HG03521 (cell line): ENCODE results near the gene CDC25B.

ENCODE experiments used
- ATAC-seq: cut with Tn5 transposase; IDR thresholded peaks from one replicate; pipeline ENCODE4 v1.9.1; 2021; ENCODE audit warnings: mild to moderate bottlenecking, moderate library complexity; ENCODE audit not compliant: unreplicated experiment

The CDC25B gene

DNA sequence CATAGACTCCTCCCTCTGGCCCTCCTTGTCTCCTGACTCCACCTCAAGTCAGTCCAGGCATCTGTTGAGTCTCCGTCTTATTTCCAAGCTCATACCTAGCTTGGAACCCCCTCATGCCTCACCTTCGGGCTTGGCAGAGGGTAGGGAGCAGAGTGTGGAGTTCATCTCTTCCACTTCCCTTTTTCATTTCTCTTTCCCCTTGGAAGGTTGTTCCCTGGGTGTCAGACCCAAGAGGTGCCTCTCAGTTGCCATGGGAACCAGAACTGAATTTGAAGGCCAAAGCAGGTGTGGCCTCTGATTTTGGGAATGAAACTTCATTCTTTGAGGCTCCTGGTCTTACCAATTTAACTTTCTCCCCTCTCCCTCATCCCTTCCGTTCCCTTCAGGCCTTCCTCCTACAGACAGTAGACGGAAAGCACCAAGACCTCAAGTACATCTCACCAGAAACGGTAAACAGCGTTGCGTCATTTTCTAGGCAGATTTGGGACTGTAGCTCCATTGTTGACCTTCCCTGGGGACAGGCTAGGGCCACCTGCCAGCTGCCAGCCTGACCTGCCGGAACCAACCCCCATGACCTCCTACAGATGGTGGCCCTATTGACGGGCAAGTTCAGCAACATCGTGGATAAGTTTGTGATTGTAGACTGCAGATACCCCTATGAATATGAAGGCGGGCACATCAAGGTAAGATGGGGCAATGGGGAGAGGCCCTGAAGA lies 6.6 kb downstream of the CDC25B start:
- no peak for ATAC-seq

DNA sequence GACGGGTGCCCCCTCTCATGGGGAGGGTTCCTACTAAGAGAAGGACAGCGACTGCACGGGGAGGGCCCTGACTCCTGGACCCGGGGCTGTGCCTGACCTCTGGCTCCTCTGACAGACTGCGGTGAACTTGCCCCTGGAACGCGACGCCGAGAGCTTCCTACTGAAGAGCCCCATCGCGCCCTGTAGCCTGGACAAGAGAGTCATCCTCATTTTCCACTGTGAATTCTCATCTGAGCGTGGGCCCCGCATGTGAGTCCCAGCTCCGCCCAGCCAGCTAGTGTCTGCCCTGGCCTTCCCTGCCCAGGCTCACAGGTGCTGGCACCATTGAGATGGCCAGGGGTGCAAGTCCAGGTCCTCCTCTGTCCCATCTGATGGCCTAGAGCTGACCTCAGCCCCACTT lies 7.2 kb downstream of the CDC25B start:
- no peak for ATAC-seq

- no peak for ATAC-seq
Measured at GRCh38 chr20:3803854-3804253, 7.7 kb downstream of the CDC25B start.

DNA sequence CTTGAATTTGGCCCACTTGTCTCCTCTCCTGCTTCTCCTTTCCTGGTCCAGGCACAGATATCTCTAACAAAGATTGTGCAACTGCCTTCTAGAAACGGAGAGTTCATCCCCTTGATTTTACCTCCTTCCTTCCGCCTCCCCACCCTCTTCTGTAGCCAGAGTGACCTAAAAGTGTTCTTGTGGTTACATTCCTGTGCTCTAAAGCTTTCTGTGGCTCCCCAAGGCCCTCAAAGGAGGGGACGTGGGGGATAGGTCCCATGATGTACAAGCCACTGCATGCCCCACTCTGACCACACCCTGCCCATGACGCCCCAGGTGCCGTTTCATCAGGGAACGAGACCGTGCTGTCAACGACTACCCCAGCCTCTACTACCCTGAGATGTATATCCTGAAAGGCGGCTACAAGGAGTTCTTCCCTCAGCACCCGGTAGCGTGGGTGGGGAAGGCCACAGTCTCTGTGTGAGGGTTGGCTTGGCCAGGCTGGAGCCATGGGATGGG lies 8.2 kb downstream of the CDC25B start:
- ATAC-seq: no peak

DNA sequence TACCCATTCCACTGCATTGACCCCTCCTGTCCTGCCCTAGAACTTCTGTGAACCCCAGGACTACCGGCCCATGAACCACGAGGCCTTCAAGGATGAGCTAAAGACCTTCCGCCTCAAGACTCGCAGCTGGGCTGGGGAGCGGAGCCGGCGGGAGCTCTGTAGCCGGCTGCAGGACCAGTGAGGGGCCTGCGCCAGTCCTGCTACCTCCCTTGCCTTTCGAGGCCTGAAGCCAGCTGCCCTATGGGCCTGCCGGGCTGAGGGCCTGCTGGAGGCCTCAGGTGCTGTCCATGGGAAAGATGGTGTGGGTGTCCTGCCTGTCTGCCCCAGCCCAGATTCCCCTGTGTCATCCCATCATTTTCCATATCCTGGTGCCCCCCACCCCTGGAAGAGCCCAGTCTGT lies 8.7 kb downstream of the CDC25B start:
- ATAC-seq: no peak

DNA sequence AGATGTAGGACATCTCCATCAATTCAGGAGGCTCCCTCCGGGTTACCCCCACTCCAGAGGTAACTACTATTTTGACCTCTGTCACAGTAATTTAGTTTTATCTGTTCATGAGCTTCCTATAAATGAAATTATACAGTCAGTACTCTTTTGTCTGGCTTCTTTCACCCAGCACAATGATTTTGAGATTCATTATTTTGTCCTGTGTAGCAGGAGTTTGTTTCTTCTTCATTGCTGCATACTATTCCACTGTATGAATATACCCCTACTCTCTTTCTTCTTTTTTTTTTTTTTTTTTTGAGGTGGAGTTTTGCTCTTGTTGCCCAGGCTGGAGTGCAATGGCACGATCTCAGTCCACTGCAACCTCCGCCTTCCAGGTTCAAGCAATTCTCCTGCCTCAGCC lies 12.4 kb downstream of the CDC25B start:
- ATAC-seq: no peak

DNA sequence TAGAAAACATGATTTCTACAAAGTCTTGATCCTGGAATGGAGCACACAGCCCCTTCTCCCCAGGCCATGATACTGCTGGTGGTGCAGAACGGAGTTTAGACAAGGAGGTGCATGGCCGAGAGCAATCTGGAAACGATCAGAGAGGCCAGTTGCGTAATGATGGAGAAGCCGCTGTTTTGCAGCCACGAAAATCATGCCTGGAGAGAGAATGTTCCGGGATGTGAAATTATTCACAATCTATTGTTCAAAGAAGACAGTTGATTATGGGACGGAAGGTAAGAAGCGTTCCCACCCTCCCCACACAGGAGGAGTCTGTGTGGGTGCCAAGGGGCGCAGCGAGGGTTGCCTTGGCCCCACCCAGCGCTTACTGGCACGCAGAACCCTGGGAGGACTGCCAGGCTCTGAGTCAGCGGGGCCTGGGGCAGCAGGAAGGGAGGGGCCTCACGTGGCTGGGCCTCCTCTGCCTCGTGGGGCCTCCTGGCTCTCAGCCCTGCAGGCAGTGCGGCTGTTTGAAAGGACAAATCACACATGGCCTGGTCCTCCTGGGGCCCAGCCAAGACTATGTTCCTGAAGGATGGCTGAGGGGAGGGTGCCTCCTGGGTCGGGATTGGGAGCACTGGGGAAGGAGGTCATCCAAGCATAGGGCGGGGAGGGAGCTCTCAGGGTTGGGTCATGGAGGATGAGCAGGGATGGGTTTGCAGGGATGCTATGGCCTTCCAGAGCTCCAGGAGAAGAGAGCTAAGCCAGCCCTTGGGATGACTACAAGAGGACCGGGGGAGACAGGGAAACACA lies 15.6 kb downstream of the CDC25B start:
- ATAC-seq: no peak

- ATAC-seq: no peak
Measured at GRCh38 chr20:3812259-3812681, 16.2 kb downstream of the CDC25B start.

DNA sequence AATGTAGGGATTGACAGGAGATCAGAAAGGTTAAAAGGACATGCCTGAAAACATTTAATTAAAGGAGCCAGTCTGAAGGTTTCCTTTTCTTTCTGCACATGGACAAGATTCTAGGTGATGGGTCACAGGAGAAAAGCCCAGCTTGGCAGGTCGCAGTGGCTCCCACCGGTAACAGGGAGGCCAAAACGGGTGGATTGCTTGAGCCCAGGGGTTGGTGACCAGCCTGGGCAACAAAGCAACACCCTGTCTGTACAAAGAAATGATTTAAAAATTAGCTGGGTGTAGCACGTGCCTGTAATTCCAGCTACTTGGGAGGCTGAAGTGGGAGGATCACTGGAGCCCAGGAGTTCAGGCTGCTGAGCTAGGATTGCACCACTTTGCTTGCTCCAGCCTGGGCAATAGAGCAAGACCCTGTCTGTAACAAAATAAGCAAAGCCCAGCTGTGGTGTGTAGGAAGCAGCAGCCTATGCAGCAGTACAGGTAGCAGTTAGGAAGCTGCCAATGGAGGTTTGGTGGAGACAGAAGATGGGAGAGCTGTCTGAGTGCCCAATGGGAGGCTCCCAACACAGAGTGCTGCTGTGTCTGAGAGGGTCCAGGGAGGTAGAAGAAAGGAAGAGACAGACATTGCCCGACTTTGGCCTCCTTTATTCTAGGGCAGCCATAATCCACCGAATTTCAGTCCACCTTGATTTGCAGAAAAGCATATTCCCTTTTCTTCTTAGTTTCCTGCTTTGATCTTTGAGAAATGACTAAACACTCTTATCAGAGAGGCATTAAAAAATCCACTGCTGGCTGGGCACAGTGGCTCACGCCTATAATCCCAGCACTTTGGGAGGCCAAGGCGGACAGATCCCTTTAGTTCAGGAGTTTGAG lies 17.1 kb downstream of the CDC25B start:
- no peak for ATAC-seq

DNA sequence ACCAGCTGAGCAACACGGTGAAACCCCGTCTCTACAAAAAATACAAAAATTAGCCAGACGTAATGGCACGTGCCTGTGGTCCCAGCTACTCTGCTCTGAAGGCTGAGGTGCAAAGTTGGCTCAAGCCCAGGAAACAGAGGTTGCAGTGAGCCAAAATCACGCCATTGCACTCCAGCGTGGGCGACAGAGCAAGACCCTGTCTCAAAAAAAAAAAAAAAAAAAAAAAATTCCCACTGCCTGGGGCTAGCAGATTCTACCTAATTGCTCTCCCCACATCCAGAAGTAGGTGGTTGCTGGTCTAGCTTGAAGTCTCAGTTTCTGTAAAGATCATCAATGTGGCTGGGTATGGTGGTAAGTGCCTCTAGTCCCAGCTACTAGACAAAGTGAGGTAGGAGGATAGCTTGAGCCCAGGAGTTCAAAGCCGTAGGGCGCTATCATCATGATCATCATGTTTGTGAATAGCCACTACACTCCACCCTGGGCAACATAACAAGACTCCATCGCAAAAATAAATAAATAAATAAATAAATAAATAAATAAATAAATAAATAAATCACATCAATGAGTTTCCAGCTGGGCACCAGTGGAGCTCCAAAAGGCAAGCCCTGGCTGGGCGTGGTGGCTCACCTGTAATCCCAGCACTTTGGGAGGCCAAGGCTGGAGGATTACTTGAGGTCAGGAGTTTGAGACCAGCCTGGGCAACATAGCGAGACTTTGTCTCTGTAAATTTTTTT lies 17.9 kb downstream of the CDC25B start:
- ATAC-seq: no peak

- no peak for ATAC-seq
Measured at GRCh38 chr20:3814928-3815495, 18.9 kb downstream of the CDC25B start.

- no peak for ATAC-seq
Measured at GRCh38 chr20:3815703-3816315, 19.7 kb downstream of the CDC25B start.

DNA sequence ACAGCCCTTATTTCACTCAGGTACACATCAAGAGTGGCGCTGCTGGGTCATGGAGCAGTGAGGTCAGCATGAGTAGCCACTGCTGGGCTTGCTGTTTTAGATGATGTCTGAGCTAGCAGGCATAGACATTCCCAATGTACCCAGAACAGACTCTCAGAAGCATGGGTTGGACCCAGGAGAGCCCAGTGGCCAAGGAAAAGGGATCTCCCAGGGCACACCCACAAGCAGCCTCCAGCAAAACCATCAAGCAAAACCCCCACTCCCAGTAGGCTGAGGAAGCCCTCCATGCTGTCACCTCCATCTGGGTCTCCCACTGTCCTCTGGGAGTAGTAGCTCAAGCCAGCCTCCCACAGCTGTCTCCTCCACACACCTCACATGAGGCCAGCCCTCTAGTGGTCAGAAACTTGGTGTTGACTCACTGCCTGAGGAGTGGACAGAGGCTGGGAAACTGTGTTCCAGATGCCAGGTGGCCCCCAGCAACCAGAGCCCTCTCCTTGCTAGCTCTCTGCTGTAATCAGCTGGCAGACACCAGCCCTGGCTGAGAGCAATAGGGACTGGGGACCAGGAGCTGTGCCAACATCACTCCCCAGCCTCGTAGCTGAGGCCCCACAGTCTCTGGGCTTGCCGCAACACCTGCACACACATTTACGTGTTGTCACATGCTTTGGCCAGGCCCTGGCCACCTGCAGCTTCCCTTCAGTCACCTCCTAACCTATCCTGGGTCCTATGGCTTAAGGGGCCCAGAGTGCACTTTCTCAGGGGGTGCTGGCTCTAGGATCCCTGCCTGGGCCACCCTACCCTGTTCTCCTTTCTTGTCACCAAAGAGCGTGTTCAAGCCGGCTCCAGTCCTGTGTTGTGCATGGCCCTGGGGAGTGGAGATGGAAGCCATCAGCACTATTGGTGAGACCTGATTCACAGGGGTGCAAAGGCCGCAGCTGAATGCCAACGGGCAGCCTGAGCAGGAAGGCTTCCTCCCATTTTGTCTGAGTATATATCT lies 22.3 kb downstream of the CDC25B start:
- no peak for ATAC-seq

- no peak for ATAC-seq
Measured at GRCh38 chr20:3819411-3820047, 23.4 kb downstream of the CDC25B start.

DNA sequence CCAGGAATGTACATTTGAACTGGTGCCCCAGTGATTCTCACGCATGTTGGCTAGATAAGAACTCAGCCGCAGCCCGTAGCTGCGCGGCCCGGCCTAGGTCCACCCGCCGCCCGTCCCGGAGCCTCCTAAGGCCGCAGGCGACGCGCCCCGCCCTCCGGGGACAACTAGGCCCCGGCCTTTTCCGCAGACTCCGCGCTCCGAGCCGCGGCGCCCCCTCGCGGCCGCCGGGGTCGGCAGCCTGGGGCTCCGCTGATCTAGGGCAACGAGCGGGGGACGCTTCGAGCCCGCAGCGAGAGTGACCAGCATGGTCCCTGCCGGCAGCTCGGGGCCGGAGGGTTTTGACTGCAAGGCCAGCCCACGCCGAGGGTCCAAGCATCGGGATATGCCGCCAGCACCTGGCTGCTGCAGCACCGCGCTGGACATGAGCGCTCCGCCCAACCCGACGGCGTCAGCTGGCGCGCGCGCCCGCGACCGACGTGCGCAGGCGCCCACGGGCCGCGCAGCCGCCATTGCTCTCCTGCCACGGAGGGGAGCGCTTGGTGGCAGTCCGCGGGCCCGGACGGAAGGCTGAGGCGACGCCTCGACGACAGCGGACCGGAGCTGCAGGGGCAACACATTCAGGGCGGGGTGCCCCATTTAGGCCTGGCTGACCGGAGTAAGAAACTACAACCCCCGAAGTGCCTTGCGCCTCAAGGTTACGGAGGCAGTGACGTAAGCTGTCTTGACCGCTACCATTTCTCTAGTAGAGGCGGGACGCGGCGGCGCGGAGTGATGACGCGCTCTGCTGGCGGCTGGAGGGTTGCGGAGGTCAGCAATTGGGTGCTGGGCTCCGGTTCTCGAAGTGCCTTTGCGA lies 24.2 kb downstream of the CDC25B start, which contains the start of gene AP5S1:
AP5S1 (plus strand) TSS at position 500 of the 853 bp plus-strand sequence. CDS start 1,571 bp downstream, outside the sequence.
- peak; percentile 77 for ATAC-seq

DNA sequence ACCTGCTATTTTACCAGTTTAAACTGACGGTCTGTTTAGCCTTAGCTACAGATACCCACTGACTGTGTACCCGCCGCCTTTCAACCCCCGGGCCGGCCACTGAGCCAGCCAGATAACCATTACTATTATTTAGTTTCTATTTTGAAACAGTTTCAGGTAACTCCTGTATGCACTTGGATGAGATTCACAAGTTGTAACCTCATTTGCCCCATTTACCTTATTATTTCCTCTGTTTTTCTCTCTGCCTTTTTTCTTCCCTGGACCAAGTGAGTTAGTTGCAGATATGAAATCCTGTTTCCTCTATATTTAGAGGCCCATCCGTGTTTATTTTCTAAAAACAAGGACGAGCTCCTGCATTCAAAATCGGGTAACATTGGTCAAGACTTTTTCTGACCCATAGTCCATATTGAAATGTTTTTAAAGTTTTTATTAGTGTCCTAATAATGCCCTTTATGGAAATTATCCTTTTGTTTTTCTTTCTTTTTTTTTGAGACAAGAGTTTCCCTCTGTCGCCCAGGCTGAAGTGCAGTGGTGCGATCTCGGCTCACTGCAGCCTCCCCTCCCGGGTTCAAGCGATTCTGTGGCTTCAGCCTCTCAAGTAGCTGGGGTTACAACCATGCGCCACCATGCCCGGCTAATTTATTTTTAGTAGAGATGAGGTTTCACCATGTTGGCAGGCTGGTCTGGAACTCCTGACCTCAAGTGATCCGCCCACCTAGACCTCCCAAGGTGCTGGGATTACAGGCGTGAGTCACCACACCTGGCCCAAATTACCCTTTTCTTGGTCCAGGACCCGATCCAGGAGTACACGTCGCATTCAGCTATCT lies 25.0 kb downstream of the CDC25B start:
- no peak for ATAC-seq
